KMS-11 (cell line): ENCODE data around the gene CHRNA10.

Experiments used
- H2AFZ ChIP-seq: fragments of 200-600 bp; sonication (generic); 2 replicates; pipeline ENCODE4 v1.6.1; 2016; ENCODE audit warnings: antibody characterized with exemption, mixed run types, low read depth
- H3K27ac ChIP-seq: fragments of 200-600 bp; sonication (generic); 2 replicates; pipeline ENCODE4 v1.6.1; 2016; ENCODE audit warnings: mild to moderate bottlenecking, mixed run types
- H3K27me3 ChIP-seq: fragments of 200-600 bp; sonication (generic); 2 replicates; pipeline ENCODE4 v1.6.1; 2017; ENCODE audit warnings: mild to moderate bottlenecking, low read depth, mixed run types, moderate library complexity; ENCODE audit not compliant: insufficient read depth
- H3K36me3 ChIP-seq: fragments of 200-600 bp; sonication (generic); 2 replicates; pipeline ENCODE4 v1.6.1; 2017; ENCODE audit warnings: mild to moderate bottlenecking, mixed run types; ENCODE audit not compliant: insufficient read depth
- H3K4me1 ChIP-seq: fragments of 200-600 bp; sonication (generic); 2 replicates; pipeline ENCODE4 v1.6.1; 2016; ENCODE audit warnings: mild to moderate bottlenecking, low read depth, mixed run types; ENCODE audit not compliant: poor library complexity, severe bottlenecking
- H3K4me2 ChIP-seq: fragments of 200-600 bp; sonication (generic); 2 replicates; pipeline ENCODE4 v1.7.0; 2016; ENCODE audit warnings: mild to moderate bottlenecking, mixed run types
- H3K4me3 ChIP-seq: fragments of 200-600 bp; sonication (generic); IDR thresholded peaks from 2 replicates; pipeline ENCODE4 v1.6.1; 2017; ENCODE audit warnings: low read depth, low read length, mixed read lengths; ENCODE audit not compliant: insufficient read depth
- H3K79me2 ChIP-seq: fragments of 200-600 bp; sonication (generic); 2 replicates; pipeline ENCODE4 v1.6.1; 2016; ENCODE audit warnings: low read depth, mixed run types; ENCODE audit not compliant: insufficient read depth
- H3K9ac ChIP-seq: fragments of 200-600 bp; sonication (generic); 2 replicates; pipeline ENCODE4 v1.6.1; 2016; ENCODE audit warnings: mild to moderate bottlenecking, mixed run types
- H4K20me1 ChIP-seq: fragments of 200-600 bp; sonication (generic); 2 replicates; pipeline ENCODE4 v1.6.1; 2016; ENCODE audit warnings: mild to moderate bottlenecking, mixed run types; ENCODE audit not compliant: insufficient read depth
- TF ChIP-seq, protein P1 (sequence below): fragments of 200-600 bp; sonication (generic); conservative IDR thresholded peaks from 2 replicates; pipeline ENCODE4 v1.6.1; 2017; ENCODE audit warnings: low read depth, mild to moderate bottlenecking, antibody characterized with exemption, low read length, moderate library complexity, mixed read lengths

The CHRNA10 gene

DNA sequence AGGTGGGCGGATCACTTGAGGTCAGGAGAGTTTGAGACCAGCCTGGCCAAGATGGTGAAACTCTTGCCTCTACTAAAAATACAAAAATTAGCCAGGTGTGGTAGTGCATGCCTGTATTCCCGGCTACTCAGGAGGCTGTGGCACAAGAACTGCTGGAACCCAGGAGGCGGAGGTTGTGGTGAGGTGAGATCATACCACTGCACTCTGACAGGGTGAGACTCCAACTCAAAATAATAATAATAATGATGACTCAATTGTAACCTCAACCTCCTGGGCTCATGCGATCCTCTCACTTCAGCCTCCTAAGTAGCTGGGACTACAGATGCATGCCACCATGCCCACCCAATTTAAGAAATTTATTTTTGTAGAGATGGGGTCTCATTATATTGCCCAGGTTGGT is 15.6 kb upstream of the CHRNA10 start:
- Histone ChIP-seq H3K4me3 (no peak overlapping the region), H4K20me1 (no peaks in the 10 kb centered on the region), H3K4me2 (no peak overlapping the region), H3K27ac (no peak overlapping the region), H3K36me3 (peaks cover 17% of the 10 kb centered on the region; the same call in 1 of the 2 replicates), H3K27me3 (no peaks in the 10 kb centered on the region), H3K79me2 (no peaks in the 10 kb centered on the region), H3K4me1 (peaks cover 16% of the 10 kb centered on the region), H2AFZ (no peak overlapping the region), H3K9ac (no peak overlapping the region)
- TF ChIP-seq, protein P1, sequence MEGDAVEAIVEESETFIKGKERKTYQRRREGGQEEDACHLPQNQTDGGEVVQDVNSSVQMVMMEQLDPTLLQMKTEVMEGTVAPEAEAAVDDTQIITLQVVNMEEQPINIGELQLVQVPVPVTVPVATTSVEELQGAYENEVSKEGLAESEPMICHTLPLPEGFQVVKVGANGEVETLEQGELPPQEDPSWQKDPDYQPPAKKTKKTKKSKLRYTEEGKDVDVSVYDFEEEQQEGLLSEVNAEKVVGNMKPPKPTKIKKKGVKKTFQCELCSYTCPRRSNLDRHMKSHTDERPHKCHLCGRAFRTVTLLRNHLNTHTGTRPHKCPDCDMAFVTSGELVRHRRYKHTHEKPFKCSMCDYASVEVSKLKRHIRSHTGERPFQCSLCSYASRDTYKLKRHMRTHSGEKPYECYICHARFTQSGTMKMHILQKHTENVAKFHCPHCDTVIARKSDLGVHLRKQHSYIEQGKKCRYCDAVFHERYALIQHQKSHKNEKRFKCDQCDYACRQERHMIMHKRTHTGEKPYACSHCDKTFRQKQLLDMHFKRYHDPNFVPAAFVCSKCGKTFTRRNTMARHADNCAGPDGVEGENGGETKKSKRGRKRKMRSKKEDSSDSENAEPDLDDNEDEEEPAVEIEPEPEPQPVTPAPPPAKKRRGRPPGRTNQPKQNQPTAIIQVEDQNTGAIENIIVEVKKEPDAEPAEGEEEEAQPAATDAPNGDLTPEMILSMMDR: no peak

DNA sequence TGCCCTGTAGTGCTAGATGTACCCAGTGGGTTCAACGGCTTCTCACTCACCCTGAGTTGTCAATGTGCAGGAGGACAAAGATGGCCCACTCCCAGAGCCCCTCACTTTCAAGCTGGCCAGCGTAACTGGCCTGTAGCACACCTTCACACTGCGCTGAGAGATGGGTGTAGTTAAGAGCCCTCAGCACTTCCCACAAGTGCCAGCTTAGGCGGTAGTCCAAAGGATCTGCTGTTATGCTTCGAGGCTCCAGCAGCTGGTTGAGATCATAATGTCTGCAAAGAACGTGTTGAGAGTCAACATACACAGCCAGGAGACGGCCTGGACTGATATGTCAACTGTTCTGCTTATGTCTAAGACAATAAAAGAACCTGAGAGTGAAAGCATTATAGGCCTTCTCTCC is 14.7 kb upstream of the CHRNA10 start:
- Histone ChIP-seq H3K79me2 (no peaks in the 10 kb centered on the region), H3K27ac (no peak overlapping the region), H3K4me3 (no peak overlapping the region), H2AFZ (no peak overlapping the region), H4K20me1 (no peaks in the 10 kb centered on the region), H3K9ac (no peak overlapping the region), H3K36me3 (peaks cover 22% of the 10 kb centered on the region; the same call in 1 of the 2 replicates), H3K4me2 (no peak overlapping the region), H3K27me3 (no peaks in the 10 kb centered on the region), H3K4me1 (peaks cover 16% of the 10 kb centered on the region)
- TF ChIP-seq, protein P1: no peak

DNA sequence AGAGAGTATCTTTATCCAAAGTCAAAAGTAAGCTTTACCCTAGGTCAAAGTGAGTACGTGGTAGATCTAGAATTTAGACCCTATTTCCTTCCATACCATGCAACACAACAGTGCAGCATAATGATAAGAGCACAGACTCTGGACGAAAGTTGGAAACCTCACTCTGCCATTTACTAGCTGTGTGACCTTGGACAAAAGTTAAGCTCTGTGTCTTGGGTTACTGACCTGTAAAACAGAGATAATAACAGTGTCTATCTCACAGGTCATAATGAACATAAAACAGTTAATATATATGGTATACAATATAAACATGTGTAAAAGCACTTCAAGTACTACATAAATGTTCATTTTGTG is 13.6 kb upstream of the CHRNA10 start:
- H2AFZ ChIP-seq: no peak overlapping the region
- no peak overlapping the region for H3K9ac ChIP-seq
- H3K27ac ChIP-seq: no peak overlapping the region
- H3K36me3 ChIP-seq: peaks cover 23% of the 10 kb centered on the region; the same call in 1 of the 2 replicates
- no peak overlapping the region for H3K4me3 ChIP-seq
- H3K79me2 ChIP-seq: no peaks in the 10 kb centered on the region
- TF ChIP-seq, protein P1: no peak
- H3K4me1 ChIP-seq: peaks cover 16% of the 10 kb centered on the region
- no peaks in the 10 kb centered on the region for H4K20me1 ChIP-seq
- H3K4me2 ChIP-seq: no peak overlapping the region
- no peaks in the 10 kb centered on the region for H3K27me3 ChIP-seq

DNA sequence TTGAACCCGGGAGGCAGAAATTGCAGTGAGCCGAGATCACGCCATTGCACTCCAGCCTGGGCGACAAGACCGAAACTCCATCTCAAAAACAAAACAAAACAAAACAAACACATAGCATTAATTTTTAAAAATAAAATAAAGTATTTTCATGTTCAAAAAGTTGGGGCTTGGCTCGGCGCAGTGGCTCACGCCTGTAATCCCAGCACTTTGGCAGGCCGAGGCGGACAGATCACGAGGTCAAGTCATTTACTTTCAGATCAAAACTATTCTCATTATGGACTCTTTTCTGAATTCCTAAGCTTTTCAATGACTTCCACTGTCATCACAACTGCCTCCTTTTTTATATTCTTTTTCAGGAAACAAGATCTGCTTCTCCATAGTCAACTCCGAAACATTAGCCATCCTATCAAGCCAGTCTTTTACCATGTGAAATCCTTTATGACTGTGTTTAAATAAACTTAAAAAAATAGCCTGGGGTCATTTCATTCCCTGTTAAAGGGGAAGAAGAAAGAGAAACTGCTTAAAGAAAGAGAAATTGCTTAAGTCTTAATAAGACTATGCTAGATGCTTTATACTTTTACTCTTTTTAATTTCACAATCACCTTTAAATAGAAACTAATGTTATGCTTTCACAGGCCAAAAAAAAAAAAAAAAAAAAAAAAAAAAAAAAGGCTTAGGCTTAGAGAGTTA is 13.1 kb upstream of the CHRNA10 start:
- H3K27me3 ChIP-seq: no peaks in the 10 kb centered on the region
- TF ChIP-seq, protein P1: no peak
- no peak overlapping the region for H3K4me3 ChIP-seq
- H3K4me1 ChIP-seq: peaks cover 16% of the 10 kb centered on the region
- no peak overlapping the region for H3K9ac ChIP-seq
- no peak overlapping the region for H3K4me2 ChIP-seq
- H4K20me1 ChIP-seq: no peaks in the 10 kb centered on the region
- peaks cover 25% of the 10 kb centered on the region; the same call in 1 of the 2 replicates for H3K36me3 ChIP-seq
- no peak overlapping the region for H2AFZ ChIP-seq
- no peak overlapping the region for H3K27ac ChIP-seq
- H3K79me2 ChIP-seq: no peaks in the 10 kb centered on the region
